GM21367 (cell line): ENCODE results near the gene HOXC6.

Source experiments
- ATAC-seq: cut with Tn5 transposase; IDR thresholded peaks from one replicate; pipeline ENCODE4 v1.9.1; 2021; ENCODE audit not compliant: unreplicated experiment

The HOXC6 gene

GRCh38 chr12:54028314-54029201 is at the start of gene HOXC6:
Gene HOXC6 (plus strand): TSS chr12:54028440. CDS start chr12:54028522, 82 bp downstream.
- ATAC-seq, result no peak

GRCh38 chr12:53978477-53979356 is 49.5 kb upstream of the HOXC6 start:
- ATAC-seq, result no peak

DNA sequence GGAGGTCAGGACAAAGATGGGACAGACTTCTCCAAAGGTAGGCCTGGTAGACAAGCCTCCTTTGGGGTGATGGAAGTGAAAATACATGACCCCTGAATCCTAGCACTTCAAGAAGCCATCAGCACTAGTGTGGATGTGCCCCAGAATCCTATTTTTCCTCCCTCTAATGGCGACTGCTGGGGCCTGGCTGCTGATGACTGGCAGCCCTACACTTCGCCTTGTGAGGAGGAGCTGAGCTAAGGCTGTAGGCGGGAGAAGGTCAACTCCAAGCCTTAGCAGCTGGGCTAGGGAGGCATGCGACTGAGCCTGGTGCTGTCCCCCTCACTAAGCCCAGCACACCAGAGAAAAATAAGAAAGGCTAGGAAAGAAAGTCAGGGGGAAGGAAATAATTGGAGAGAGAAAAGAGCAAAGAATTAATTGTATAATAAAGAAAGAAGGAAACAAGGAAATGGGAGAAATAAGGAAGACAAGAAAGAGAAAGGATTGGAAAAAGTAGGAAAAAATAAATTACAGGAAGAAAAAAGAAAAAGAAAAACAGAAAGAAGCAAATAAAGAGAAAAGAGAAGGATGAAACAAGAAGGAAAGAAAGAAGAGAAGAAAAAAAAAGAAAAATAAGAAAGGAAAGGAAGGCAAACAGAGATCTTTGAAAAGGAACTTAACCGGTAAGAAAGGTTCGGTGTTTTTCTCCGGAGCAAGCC is 48.0 kb upstream of the HOXC6 start:
- ATAC-seq, result no peak

- ATAC-seq, result no peak
Measured at GRCh38 chr12:53980802-53981496, 47.3 kb upstream of the HOXC6 start.

GRCh38 chr12:53981634-53982565 is 46.3 kb upstream of the HOXC6 start:
- no peak for ATAC-seq

DNA sequence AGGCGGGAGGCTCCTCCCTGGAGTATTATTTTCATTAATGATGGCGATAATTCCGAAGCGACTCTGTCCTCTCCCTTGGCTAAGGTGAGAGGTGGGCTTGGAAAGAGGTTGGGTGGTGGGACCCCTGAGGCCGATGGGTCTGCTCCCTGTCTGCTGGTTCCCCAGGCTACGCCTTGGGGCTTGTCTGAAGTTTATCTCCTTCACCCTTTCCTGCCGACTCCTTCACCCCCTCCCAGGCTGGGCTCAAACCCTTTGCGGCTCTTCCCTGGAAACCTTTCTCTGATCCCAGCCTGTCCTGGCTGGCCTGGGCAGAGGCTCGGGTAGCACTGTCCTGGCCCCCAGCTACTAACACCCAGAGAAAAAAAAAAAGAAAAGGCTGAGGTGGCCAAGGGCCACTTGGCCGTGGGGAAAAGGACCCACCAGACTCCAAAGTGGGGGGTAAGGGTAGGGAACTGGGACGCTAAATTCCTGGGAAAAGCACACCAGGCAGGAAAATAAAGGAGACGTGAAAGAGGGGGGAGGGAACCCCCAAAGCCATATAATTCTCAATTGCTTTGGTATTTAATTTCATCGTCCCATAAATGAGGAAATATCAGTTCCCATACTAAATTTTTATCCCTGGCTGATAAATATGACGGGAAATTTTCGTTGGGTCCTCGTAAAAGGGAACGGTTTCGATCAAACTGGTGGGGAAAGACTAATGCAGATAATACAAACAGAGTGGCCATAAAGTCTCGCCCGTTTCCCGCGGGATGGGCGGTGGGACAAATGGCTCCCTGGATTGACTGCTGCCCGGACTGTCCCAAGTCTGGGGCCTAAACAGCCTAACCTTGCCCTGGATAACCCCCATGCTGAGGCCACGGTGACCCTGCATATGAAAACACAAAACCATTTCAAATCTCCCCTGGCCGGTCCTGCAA is 45.3 kb upstream of the HOXC6 start:
- no peak for ATAC-seq

DNA sequence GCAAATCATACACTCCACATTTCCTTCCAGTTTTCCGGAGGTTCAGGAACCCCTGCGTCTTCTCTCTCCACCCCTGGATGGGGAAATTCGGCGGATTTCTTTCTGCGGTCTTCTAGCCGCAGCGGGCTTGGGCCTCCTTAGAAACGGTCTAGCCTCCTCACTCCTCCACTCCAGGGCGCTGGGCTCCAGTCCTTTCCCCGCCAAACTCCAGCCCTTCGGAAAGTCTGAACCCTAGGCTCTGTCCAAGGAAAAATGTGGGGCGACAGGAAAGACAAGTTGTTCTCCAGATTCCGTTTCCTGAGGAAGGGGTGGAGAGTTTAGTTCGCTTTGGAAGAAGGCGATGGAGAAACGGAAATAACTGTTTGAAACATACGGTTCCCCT is 44.7 kb upstream of the HOXC6 start:
- no peak for ATAC-seq

DNA sequence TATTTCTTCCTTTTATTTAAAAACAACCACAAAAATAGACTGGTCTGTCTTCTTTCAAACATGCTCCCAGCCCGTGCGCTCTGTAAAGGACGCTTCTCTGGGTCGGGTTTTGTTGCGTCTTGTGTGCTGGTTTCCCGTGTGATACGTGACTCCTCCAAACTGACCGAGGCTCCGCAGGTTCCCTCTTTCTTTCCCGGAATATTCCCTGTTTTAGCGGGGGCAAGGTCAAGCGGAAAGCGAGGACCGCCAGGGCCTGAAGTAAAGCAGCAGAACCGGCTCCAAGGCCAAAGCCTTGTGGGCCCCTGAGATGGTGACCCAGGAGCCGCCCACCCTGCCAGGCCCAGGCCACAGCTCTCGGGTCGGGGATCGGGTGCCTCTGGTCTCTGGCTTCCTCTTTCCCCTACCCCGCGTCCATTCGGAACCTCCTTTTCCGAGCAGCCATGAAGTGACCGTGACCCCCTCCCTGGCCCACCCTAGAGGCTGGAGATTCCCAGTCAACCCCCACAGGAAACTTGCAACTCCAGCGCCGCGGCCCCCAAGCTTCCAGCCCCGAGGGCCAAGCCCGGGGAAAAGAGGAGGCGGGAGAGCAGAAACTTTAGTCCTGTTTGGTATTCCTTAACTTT is 44.2 kb upstream of the HOXC6 start:
- ATAC-seq, result no peak

DNA sequence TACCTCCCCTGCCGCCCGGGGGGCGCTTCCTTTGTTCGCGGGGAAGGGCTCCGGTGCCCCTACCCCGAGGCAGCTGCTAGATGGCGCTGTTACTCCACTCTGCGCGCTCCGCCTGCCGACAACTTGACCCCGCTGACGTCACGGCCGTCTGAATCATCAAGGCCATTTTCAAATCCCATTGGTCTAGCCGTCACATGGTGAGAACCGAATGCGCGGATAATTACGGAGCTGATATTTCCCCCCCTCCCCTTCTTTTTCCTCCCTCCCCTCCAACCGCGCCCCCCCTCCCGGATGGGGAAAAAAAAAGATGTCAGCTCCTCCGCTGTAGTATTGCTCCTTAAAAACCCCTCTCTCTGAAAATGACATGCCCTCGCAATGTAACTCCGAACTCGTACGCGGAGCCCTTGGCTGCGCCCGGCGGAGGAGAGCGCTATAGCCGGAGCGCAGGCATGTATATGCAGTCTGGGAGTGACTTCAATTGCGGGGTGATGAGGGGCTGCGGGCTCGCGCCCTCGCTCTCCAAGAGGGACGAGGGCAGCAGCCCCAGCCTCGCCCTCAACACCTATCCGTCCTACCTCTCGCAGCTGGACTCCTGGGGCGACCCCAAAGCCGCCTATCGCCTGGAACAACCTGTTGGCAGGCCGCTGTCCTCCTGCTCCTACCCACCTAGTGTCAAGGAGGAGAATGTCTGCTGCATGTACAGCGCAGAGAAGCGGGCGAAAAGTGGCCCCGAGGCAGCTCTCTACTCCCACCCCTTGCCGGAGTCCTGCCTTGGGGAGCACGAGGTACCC is 43.1 kb upstream of the HOXC6 start, which contains the start of gene HOXC10:
HOXC10 (plus strand) TSS at position 246 of the 791 bp plus-strand sequence; CDS start at position 360, 114 bp downstream.
- ATAC-seq, result no peak

- ATAC-seq, result no peak
Measured at GRCh38 chr12:53985692-53985993, 42.6 kb upstream of the HOXC6 start.

DNA sequence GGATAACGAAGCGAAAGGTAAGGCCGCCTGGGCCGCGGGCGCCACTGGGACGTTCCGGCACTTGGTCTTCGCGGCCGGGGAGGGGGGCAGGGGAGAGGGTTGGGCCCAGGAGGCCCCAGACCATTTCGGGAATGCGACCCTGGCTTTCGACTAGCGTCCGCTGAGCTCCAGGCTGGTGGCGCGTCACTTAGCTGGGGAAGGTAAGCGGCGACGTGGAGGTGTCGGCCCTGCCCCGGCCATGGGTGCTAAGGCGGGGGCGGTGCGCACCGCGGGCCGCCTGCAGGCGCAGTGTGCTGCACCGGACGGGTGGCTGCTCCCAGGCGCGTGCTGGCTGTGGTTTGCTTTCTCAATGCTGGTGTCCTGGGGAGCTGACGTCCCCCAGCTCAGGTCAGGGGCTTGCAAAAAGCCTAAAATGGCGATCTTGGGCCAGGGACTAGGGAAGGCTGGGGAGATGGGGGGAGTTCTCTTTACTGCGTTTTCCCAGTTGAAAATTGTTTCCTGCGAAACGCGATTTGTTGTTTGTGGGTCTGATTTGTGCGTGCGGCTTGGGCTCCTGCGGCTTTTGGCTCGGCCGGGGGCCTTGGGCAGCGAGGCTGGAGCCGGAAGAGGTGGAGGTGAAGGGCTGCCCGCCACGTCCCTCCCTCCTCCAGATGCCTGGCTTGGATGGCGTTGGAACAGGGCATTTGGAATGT is 42.1 kb upstream of the HOXC6 start:
- ATAC-seq, result no peak

DNA sequence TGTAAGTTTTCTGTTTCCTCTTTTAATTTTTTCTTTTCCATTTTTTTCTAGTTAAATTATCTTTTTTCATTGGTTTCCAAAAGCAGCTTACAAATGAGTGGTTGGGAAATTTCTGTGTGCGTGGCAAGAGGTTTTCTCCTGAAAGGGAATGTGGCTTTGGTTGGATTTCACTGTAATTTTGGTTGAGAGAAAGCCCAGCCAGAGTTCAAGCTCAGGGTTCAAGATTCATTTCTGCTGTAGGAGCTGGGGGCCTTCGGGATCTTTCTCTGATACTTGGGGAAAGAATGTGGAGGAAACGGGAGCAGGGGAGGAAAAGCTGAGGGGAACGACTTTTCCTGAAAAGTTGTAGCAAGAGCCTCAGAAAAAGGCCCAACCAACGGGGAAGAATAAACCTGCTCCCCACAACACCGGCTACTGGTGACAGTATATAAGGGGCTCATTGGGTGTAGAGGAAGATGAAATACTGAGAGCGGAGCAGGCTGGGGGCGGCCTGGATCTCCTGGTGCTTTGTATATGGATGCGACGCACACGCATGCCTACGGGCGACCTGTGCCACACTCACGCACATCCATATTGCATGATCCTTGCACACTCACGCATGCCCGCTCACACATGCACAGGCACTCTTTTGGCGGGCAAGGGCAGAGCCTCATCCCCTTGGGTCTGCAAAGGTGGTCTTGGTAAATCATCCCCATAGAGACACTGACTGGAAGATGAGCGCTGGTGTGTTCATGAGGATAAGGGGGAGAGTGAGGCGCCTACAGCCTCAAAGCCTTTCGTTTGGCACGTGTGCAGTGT is 41.4 kb upstream of the HOXC6 start:
- ATAC-seq, result no peak

GRCh38 chr12:53987787-53988230 is 40.4 kb upstream of the HOXC6 start:
- no peak for ATAC-seq

DNA sequence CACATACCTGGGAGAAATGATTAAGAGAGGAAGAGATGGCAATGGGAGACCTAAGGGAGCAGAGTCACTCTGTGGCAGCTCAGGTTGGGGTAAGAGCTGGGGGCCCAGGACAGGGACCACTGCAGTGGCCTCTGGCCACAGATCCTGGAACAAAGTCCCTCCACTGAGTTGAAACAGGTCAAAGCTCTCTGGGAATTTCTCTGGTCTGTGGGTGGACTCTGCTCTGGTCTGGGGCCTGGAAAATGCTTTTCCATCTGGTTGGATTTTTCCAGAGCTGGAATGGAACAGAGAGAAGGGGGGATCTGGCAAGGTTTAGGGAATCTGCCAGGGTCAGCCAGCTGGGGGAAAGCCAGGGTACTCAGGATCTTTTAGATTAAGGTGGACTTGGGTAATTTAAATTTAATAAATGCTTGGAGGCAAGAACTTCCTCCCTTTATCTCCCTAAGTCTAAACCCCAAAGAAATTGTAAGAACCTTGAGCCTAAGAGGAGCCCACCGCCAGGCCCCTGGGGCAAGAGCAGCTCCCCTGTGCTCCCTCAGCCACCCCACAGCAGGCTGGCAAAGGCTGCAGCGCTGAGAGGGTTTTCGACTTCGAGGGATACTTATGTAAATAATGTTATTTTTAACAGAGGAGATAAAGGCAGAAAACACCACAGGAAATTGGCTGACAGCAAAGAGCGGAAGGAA is 39.6 kb upstream of the HOXC6 start:
- ATAC-seq, result no peak
